Kidney (tissue), 14 donors: ENCODE data around the gene SYT3. TPM values are rescaled to one million over a fixed set of nuclear protein-coding genes. Genes with fewer than 3 reads are reported as not detected.

ENCODE experiments used
- DNase-seq, 5 donors: peaks; one replicate each; pipeline ENCODE4 v3.0.0-alpha.2; 2013 to 2020
- FAIRE-seq: peaks from 2 replicates; lab custom pipeline; 2012; peaks lifted over from hg19 to GRCh38; lab: Jason Lieb, UNC
- H3K27ac ChIP-seq, 2 donors: one replicate each; pipeline ENCODE4 v1.7.0; 2013; ENCODE audit warnings: low read depth in 2 of 2, low read length in 2 of 2, inconsistent platforms in 1 of 2
- H3K27me3 ChIP-seq: one replicate; pipeline ENCODE4 v1.7.1; 2013; ENCODE audit warnings: low read length, inconsistent platforms; ENCODE audit not compliant: control insufficient read depth, insufficient read depth
- H3K36me3 ChIP-seq, 3 donors: one replicate each; pipeline versions ENCODE4 v1.7.0 to v1.7.1; 2013; ENCODE audit warnings: low read length in 3 of 3, control low read depth in 1 of 3, inconsistent platforms in 1 of 3; ENCODE audit not compliant: insufficient read depth in 3 of 3, control insufficient read depth in 2 of 3
- H3K4me1 ChIP-seq, 3 donors: one replicate each; pipeline versions ENCODE4 v1.7.0 to v1.7.1; 2013; ENCODE audit warnings: low read length in 3 of 3, inconsistent platforms in 1 of 3, low read depth in 1 of 3; ENCODE audit not compliant: control insufficient read depth in 2 of 3, insufficient read depth in 2 of 3
- H3K4me3 ChIP-seq, 3 donors: one replicate each; pipeline versions ENCODE4 v1.7.0 to v1.8.1; 2013; ENCODE audit warnings: low read length in 3 of 3, control low read depth in 1 of 3, inconsistent platforms in 1 of 3
- H3K9ac ChIP-seq, 3 donors: one replicate each; pipeline versions ENCODE4 v1.7.0 to v1.7.1; 2013; ENCODE audit warnings: low read length in 3 of 3, control low read depth in 1 of 3, inconsistent platforms in 1 of 3
- H3K9me3 ChIP-seq, 3 donors: one replicate each; pipeline versions ENCODE4 v1.7.0 to v1.7.1; 2013; ENCODE audit warnings: low read length in 3 of 3, control low read depth in 1 of 3, inconsistent platforms in 1 of 3; ENCODE audit not compliant: control insufficient read depth in 2 of 3, insufficient read depth in 1 of 3
- CTCF ChIP-seq: IDR thresholded peaks from 3 replicates; pipeline ENCODE4 v1.5.1; 2012; ENCODE audit warnings: mild to moderate bottlenecking, moderate library complexity, borderline replicate concordance; ENCODE audit not compliant: insufficient read depth; ENCODE audit errors: extremely low read depth
- intact Hi-C: fragments of 100-400 bp; cut with DNase I; formaldehyde crosslinking; loops from one replicate; pipeline ENCODE4 v1.11.1; 2022
- polyA plus RNA-seq: library from polyadenylated mRNA; stranded (reverse); fragments of 350-450 nt; fragmentation: Illumina TruSeq; extraction: RNeasy Lipid Tissue Mini Kit (QIAGEN cat#74804); gene quantifications from one replicate; pipeline ENCODE4 v1.2.3, GENCODE V29; 2014; ENCODE audit warnings: low read depth, low replicate concordance; ENCODE audit not compliant: insufficient read depth
- total RNA-seq: library from RNA; stranded (reverse); fragmentation: NEBNext Ultra II Directional; extraction: Animal tissue kit (Norgen Biotek cat#: 25700); gene quantifications from one replicate; pipeline ENCODE4 v1.2.1, GENCODE V29; 2021
- donor health status: control.
- donor health status: control.
- donor health status: control.
- donor health status: control.
- donor health status: control.
- donor health status: DM: yes; HTN: yes; CAD: no.
- donor health status: Normal renal cell carcinoma (clear cell type).

The SYT3 gene
- total and polyA plus RNA-seq, 2 donors from 2014 or later: 0.54 to 0.63 TPM

GRCh38 chr19:50664204-50664603 lies 24.5 kb upstream of the SYT3 start:
- Histone ChIP-seq H3K9me3 (no peaks in the 10 kb centered on the region), H3K4me3 (no peak overlapping the region), H3K9ac (no peak overlapping the region), H3K4me1 (no peaks in the 10 kb centered on the region), H3K27ac (no peak overlapping the region), H3K27me3 (peaks cover 3% of the 10 kb centered on the region), H3K36me3 (no peaks in the 10 kb centered on the region)
- TF ChIP-seq CTCF: no peak
- FAIRE-seq (no peak), DNase-seq (peak in 1 of 5 donors; percentile 12)
- intact Hi-C loops: no loop called here

GRCh38 chr19:50663482-50663790 lies 23.8 kb upstream of the SYT3 start:
- DNase-seq (peak in 2 of 5 donors; percentile 2 to 47), FAIRE-seq (no peak)
- TF ChIP-seq CTCF: no peak
- Histone ChIP-seq H3K27me3 (no peaks in the 10 kb centered on the region), H3K36me3 (no peaks in the 10 kb centered on the region), H3K4me3 (no peak overlapping the region), H3K9me3 (no peaks in the 10 kb centered on the region), H3K4me1 (peaks cover 0 to 2% (median 0%) of the 10 kb centered on the region in 3 donors), H3K9ac (no peak overlapping the region), H3K27ac (no peak overlapping the region)
- intact Hi-C loops: no loop called here

GRCh38 chr19:50662651-50663481 lies 23.2 kb upstream of the SYT3 start:
- no peaks in the 10 kb centered on the region for H3K36me3 ChIP-seq
- H3K9ac ChIP-seq: no peak overlapping the region
- intact Hi-C loops: no loop called here
- H3K27ac ChIP-seq: no peak overlapping the region
- no peaks in the 10 kb centered on the region for H3K9me3 ChIP-seq
- FAIRE-seq (no peak), DNase-seq (peak in 1 of 5 donors; percentile 16)
- peaks cover 0 to 2% (median 0%) of the 10 kb centered on the region in 3 donors for H3K4me1 ChIP-seq
- no peak overlapping the region for H3K4me3 ChIP-seq
- no peak for TF ChIP-seq CTCF
- no peaks in the 10 kb centered on the region for H3K27me3 ChIP-seq
